ENCODE data around the gene NANS. TPM values are rescaled to one million over a fixed set of nuclear protein-coding genes. Genes with fewer than 3 reads are reported as not detected.
"Not testable (repeated sequence)": the region's sequence is repeated elsewhere in the genome, so short reads cannot be mapped to it uniquely, and the experiment has no call there.

The NANS gene
- total RNA-seq, 1 donor from 2014 or later: 37.2 TPM

GRCh38 chr9:98090674-98091073, 34.1 kb downstream of the NANS start:
- DNase-seq (ENCODE audit: missing footprints); intact Hi-C loops (cut with DNase I): not testable (repeated sequence)

DNA sequence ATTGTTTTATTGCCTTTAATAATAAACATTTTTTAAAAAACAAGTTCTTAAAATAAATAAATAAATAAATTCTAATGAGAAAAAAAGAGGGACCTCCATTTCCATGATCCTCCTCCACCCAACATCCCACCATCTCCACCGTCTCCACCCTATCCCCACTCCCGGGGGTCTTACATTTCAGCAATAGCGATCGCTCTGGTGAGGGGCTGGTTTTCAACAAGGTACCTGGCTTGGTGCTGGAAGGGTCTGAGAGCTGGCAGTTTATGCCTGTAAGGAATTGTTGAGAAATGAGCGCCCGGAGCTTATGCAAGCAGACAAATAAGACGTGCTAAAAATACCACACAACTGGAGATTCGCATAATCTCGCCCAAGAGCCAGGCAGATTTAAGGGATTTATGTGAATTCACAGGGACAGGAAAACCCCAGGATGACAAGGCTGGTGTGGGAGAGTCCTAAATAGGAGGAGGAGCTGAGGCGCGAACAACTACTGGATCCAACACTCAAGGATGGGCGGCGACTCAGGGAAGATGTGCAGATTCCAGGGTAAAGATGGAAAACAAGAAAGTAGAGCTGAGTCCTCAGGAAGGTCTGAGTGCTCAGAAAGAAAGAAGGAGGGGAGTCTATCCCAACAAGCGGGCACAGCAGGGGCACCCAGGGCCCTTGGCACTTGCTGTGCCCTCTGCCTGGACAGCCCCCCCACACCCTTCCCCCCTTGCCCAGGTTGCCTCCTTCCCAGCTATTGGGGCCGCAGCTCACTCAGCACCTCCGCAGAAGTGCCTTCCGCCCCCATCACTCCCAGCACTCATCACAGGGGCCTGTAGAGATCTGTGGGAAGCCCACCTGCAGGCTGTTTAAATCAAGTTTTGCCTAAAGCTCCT, 35.4 kb downstream of the NANS start:
- intact Hi-C loops (cut with DNase I): no loop called here
- DNase-seq (ENCODE audit: missing footprints) (no peak), ATAC-seq (no peak)

More at GRCh38 chr9:98090674-98091073, 34.1 kb downstream of the NANS start:
- not testable (repeated sequence) for ATAC-seq

DNA sequence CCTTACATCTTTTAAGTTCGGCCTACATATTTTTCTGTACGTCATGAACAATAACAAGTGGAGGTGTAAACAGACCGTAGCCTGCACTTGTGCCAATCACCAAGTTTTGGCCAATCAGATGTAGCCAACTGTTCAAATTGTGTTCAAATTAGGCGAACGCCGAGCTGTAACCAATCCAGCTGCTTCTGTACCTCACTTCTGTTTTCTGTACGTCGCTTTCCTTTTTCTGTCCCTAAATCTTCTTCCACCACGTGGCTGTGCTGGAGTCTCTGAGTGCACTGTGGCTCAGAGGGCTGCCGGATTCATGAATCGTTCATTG, 36.0 kb downstream of the NANS start:
- DNase-seq (ENCODE audit: missing footprints) (no peak), ATAC-seq (no peak)
- intact Hi-C loops (cut with DNase I): no loop called here

DNA sequence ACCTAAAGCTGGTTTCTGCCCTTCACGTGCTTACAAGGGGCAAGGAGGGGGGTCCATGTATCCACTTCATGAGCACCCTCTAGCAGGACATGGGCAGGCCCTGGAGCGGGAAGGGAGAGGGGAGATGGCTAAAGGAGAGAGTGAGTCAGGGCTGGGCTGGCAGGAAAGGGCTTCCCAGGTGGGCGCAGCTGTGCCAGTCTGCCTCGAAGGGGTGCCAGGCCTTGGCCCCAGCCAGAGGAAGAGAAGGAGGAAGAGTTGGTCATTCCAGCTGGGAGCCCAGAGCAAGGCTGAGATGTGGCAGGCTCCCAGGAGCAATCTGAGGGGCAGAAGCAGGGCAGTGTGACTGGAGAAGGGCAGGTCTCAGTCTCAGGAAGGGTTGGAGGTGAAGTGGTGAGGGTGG, 37.8 kb downstream of the NANS start:
- intact Hi-C loops (cut with DNase I): no loop called here
- ATAC-seq: no peak
- no peak for DNase-seq (ENCODE audit: missing footprints)

- intact Hi-C loops (cut with DNase I): no loop called here
- ATAC-seq (no peak), DNase-seq (ENCODE audit: missing footprints) (no peak)
Measured at GRCh38 chr9:98094851-98095250, 38.3 kb downstream of the NANS start.

DNA sequence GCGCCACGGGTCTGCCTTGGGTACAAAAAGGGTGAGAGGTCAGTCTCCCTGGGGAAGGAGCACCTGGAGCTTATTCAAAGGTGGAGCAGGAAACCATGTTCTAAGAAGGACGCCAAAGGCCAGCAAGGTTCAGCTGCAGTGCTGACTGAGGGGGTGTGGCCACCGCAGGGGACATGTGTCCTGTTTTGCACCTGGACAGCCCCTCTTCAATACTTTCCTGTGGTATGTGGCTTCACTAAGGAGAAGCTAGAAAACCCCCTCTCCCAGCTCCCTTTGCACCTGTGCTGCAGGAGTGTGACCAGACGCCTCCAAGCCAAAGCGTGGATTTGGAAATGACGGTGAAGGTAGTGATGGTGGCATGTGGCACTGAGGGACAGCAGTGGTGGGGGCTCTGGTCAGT, 38.9 kb downstream of the NANS start:
- no peak for ATAC-seq
- DNase-seq (ENCODE audit: missing footprints): no peak
- intact Hi-C loops (cut with DNase I): no loop called here

- no peak for ATAC-seq
- intact Hi-C loops (cut with DNase I): no loop called here
- DNase-seq (ENCODE audit: missing footprints): no peak
Measured at GRCh38 chr9:98096091-98096490, 39.6 kb downstream of the NANS start.

GRCh38 chr9:98097836-98098235, 41.3 kb downstream of the NANS start:
- DNase-seq (ENCODE audit: missing footprints) (no peak), ATAC-seq (no peak)
- intact Hi-C loops (cut with DNase I): no loop called here

DNA sequence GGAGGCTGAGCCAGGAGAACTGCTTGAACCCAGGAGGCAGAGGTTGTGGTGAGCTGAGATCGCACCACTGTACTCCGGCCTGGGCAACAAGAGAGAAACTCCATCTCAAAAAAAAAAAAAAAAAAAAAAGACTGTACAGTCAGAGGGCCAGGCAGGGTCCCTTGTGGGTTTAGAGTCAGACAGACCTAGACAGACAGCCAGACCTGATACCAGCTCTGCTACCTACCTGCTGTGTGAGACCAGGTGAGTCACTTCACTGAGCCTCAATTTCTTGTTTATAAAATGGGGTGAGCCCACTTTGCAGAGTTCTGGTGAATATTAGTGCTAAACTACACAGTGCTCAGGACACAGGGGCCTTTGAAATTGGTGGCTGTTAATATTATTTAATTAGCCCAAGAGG, 42.8 kb downstream of the NANS start:
- no peak for ATAC-seq
- DNase-seq (ENCODE audit: missing footprints): no peak
- intact Hi-C loops (cut with DNase I): no loop called here

- DNase-seq (ENCODE audit: missing footprints) (no peak), ATAC-seq (no peak)
- intact Hi-C loops (cut with DNase I): no loop called here
Measured at GRCh38 chr9:98099898-98100297, 43.4 kb downstream of the NANS start.

GRCh38 chr9:98100456-98100855, 43.9 kb downstream of the NANS start:
- no peak for ATAC-seq
- DNase-seq (ENCODE audit: missing footprints): no peak
- intact Hi-C loops (cut with DNase I): no loop called here

DNA sequence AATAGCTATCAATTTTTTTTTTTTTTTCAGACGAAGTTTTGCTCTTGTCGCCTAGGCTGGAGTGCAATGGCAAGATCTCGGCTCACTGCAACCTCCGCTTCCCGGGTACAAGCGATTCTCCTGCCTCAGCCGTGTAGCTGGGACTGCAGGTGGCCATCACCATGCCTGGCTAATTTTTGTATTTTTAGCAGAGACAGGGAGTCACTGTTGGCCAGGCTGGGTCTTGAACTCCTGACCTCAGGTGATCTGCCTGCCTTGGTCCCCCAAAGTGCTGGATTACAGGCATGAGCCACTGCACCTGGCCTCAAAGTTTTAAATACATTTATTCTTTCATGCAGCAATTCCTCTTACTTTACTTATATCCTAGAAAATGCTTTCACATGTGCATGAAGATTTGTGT, 44.9 kb downstream of the NANS start:
- no peak for DNase-seq (ENCODE audit: missing footprints)
- ATAC-seq: no peak
- intact Hi-C loops (cut with DNase I): no loop called here

DNA sequence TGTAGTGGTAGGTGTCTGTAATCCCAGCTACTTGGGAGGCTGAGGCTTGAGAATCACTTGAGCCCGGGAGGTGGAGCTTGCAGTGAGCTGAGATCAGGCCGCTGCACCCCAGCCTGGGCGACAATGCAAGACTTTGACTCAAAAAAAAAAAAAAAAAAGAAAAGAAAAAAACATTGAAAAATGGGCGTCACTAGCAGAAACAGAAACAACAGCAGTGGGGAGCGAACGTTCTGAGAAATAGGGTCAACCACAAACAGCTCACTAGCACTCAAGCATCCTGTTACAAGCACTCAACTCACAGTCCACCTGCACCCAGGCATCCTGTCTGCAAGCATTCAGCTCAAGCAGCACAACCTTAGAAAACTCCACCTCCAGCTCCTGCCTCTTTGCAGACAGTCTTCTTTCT, 45.3 kb downstream of the NANS start:
- DNase-seq (ENCODE audit: missing footprints): no peak
- intact Hi-C loops (cut with DNase I): no loop called here
- ATAC-seq: no peak

GRCh38 chr9:98104445-98104881, 47.9 kb downstream of the NANS start:
- DNase-seq (ENCODE audit: missing footprints) (no peak), ATAC-seq (peak; percentile 49)
- intact Hi-C loops (cut with DNase I): no loop called here

DNA sequence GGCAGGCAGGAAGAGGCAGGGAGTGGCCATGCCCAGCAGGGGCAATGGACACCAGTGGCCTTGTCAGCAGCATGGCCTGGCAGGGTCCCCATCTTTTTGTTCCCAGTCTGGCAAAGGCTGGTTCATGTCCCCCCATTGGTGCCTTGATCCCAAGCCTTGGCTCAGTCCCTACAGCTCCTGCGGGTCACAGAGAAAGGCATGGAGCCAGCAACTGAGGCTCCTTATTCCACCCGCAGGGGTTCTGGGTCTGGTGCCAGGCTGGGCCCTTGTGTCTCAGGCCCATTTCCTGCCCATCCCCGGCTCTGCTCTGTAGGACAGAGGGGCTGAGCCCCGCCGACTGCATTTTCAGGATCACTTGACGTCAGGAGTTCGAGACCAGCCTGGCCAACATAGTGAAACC, 48.5 kb downstream of the NANS start:
- intact Hi-C loops (cut with DNase I): no loop called here
- ATAC-seq: no peak

GRCh38 chr9:98107926-98108325, 51.4 kb downstream of the NANS start:
- no peak for ATAC-seq
- DNase-seq (ENCODE audit: missing footprints): no peak
- intact Hi-C loops (cut with DNase I): no loop called here

More for the DNA sequence above, 48.5 kb downstream of the NANS start:
- DNase-seq (ENCODE audit: missing footprints): no peak

- DNase-seq (ENCODE audit: missing footprints) (no peak), ATAC-seq (no peak)
- intact Hi-C loops (cut with DNase I): no loop called here
Measured at GRCh38 chr9:98108531-98109031, 52.0 kb downstream of the NANS start.

GRCh38 chr9:98109052-98109451, 52.5 kb downstream of the NANS start:
- ATAC-seq: no peak
- intact Hi-C loops (cut with DNase I): no loop called here
- no peak for DNase-seq (ENCODE audit: missing footprints)

DNA sequence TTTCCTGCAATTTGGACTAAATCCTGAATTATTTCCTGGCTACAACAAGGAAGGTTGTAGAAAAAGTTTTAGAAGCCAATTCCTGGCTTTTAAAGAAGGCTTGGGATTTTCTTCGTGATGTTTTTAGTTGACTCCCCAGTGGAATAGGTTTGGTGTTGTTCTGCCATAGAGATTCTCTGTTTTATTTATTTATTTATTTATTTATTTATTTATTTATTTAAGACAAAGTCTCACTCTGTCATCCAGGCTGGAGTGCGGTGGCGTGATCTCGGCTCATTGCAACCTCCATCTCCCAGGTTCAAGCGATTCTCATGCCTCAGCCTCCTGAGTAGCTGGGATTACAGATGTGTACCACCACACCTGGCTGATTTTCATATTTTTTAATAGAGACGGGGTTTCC, 60.6 kb downstream of the NANS start:
- ATAC-seq; DNase-seq (ENCODE audit: missing footprints): not testable (repeated sequence)
- intact Hi-C loops (cut with DNase I): loop anchor here (5.0 kb wide), 1 partner anchor 40 kb away; no protein-coding TSS in a partner anchor

DNA sequence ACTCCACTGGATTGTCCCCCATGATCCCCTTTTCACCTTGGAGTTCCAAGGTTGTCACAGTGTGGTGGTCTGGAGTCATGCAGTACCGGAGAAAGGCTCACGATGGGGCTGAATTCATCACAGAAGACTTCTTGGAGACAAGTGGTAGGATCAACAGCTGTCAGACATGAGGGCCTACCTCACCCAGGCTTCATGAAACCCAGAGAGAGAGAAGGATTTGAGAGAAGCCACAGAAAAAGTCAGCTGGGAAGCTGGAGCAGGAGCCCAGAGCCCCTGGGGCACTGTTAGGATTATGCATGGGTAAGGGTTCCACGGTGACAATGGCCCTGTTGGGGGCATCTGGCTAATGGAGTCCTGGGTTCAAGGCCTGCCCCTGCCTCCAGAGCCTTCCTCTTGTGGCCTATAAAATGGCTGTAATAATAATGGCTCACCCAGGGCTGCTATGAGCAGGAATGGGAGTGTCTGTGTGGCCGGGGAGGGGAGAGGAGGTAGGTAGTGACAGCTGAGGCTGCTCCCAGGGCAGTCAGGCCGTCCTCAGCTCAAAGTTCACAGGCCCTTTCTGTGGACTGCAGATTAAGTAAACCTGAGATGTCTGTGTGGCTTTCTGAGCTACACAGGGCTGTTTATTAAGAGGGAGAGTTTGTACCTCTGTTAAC, 61.6 kb downstream of the NANS start:
- intact Hi-C loops (cut with DNase I): loop anchor here (5.0 kb wide), 1 partner anchor 41 kb away; no protein-coding TSS in a partner anchor
- DNase-seq (ENCODE audit: missing footprints) (no peak), ATAC-seq (no peak)

All from Right ventricle myocardium inferior (tissue), 1 donor.